ENCODE results near the gene HID1. TPM values are rescaled to one million over a fixed set of nuclear protein-coding genes. Genes with fewer than 3 reads are reported as not detected.

HID1 gene
- total and polyA plus RNA-seq, 2 of the 4 experiments (the other 2 are of a cell fraction) = 0.18 to 1.7 TPM

GRCh38 chr17:74975943-74976342, 3.4 kb upstream of the HID1 start:
- DNase-seq = no peak
- H4K8ac ChIP-seq (ENCODE audit: low read depth in 2 of 2, low read length in 2 of 2) = no peak overlapping the region
- CTCF ChIA-PET = no interaction called here

More at GRCh38 chr17:74975943-74976342, 3.4 kb upstream of the HID1 start:
- Histone ChIP-seq H3K36me3 (ENCODE audit: control insufficient read depth, insufficient read depth, low read length) (no peaks in the 10 kb centered on the region), H3K9me1 (ENCODE audit: insufficient read depth, low read length) (no peaks in the 10 kb centered on the region), H3K27me3 (ENCODE audit: control insufficient read depth, insufficient read depth, low read length) (peaks cover 41% of the 10 kb centered on the region), H2BK5ac (ENCODE audit: low read depth, low read length, poor library complexity, severe bottlenecking) (no peak overlapping the region), H3K27ac (ENCODE audit: insufficient read depth, low read length) (no peak overlapping the region), H3K4me2 (ENCODE audit: low read depth, low read length) (no peak overlapping the region), H2BK15ac (ENCODE audit: low read depth, low read length) (no peak overlapping the region), H3K4ac (ENCODE audit: low read depth, low read length) (no peak overlapping the region), H4K20me1 (ENCODE audit: insufficient read depth, low read length) (no peaks in the 10 kb centered on the region), H3K4me3 (ENCODE audit: insufficient read depth, low read depth, low read length) (no peak overlapping the region), H3K9ac (ENCODE audit: low read depth, low read length) (no peak overlapping the region), H4K91ac (ENCODE audit: insufficient read depth, low read depth, low read length) (no peak overlapping the region), H3K14ac (replicated peaks; ENCODE audit: low read depth, low read length) (no peak overlapping the region), H3K56ac (ENCODE audit: extremely low read depth, insufficient read depth, low read length) (no peak overlapping the region), H3K4me1 (ENCODE audit: control insufficient read depth, insufficient read depth, low read length) (0 out of 2 replicates have a peak, but pooled peaks cover 2% of the 10 kb centered on the region), H2BK120ac (ENCODE audit: low read depth, low read length) (no peak overlapping the region), H3K18ac (ENCODE audit: low read depth, low read length) (no peak overlapping the region), H2BK20ac (ENCODE audit: low read depth, low read length) (no peak overlapping the region), H3K9me3 (ENCODE audit: control insufficient read depth, insufficient read depth, low read length) (no peaks in the 10 kb centered on the region), H4K5ac (ENCODE audit: low read depth, low read length) (no peak overlapping the region), H2AK5ac (ENCODE audit: low read depth, low read length) (no peak overlapping the region), H3K23ac (ENCODE audit: low read depth, low read length) (no peak overlapping the region), H3K79me1 (ENCODE audit: low read depth in 1 of 2, low read length in 2 of 2) (no peaks in the 10 kb centered on the region), H2AFZ (replicated peaks; ENCODE audit: low read length, poor library complexity) (no peak overlapping the region), H2AK9ac (replicated peaks; ENCODE audit: low read depth, low read length, poor library complexity) (no peak overlapping the region)
- no peak for ATAC-seq (ENCODE audit: low read depth)
- intact Hi-C loops (cut with micrococcal nuclease) (no loop called here), dilution Hi-C loops (cut with HindIII; ENCODE audit: low sequenced_read_pairs, unreplicated experiment) (no loop called here), in situ Hi-C loops (cut with MboI; ENCODE audit: low sequenced_read_pairs) (no loop called here)
- TF ChIP-seq RCOR1 (IDR thresholded peaks at IDR 0.05; ENCODE audit: insufficient replicate concordance, low read length) (no peak), ELK1 (IDR thresholded peaks at IDR 0.05; ENCODE audit: borderline replicate concordance, low read depth, low read length) (no peak)
- POLR2A ChIA-PET (ENCODE audit: unreplicated experiment) = no interaction called here
- no CpG with 5 or more reads among the region's 4 CpGs for WGBS, 2 experiments (ENCODE audit: extremely low coverage in 2 of 2, insufficient read length in 1 of 2)
- no TSS peak for BruUV-seq (replicated peaks)
